Hematopoietic multipotent progenitor cell treated with erythropoietin and hydrocortisone succinate and interleukin-3 and kit ligand, for 6 days (in vitro differentiated cells): ENCODE results near the gene TMSB10.
A peak's percentile ranks its signal among the peaks of the same experiment; 100 is the strongest.
"Not testable (repeated sequence)": the region's sequence is repeated elsewhere in the genome, so short reads cannot be mapped to it uniquely, and the experiment has no call there.

ENCODE experiments used
- DNase-seq: peaks from one replicate; pipeline ENCODE4 v3.0.0-alpha.2; 2015

The TMSB10 gene

DNA sequence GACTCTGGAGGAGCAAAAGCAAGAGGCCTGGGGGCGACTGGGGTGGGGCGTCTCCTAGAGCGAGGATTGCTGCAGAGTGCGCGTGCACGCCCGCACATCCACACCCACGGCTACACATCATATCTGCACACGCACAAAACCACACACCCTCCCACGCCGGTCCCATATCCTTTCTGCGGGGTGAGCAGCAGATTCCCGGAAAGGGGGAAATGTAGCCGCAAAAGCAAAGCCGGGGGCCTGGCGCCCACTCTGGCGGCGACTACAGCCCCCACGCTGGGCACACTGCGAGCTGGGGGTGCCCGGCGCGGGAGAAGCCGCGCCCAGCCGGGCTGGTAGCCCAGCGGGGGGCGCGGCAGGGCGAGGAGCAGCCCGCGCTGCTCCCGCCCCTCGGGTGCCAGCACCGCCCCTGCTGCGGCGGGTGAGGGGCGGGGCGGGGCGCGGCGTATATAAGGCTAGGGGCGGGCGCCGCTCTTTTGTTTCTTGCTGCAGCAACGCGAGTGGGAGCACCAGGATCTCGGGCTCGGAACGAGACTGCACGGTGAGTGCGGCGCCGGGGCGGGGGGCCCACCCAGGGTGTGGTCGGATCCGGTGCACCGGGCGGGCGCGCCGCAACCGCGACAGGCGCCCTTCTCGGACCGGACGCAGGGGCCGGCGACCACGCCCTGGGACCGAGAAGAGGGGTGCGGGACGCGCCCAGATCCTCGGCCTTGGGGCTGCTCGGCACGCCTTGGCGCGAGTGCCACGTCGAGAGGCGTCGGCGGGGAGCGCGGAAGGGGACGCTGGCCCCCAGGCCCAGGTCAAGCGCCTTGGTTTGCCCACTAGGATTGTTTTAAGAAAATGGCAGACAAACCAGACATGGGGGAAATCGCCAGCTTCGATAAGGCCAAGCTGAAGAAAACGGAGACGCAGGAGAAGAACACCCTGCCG is at the start of gene TMSB10:
Gene TMSB10, plus strand, starts transcription at position 476 of the 927 bp plus-strand sequence.
- DNase-seq = peak; percentile 89

DNA sequence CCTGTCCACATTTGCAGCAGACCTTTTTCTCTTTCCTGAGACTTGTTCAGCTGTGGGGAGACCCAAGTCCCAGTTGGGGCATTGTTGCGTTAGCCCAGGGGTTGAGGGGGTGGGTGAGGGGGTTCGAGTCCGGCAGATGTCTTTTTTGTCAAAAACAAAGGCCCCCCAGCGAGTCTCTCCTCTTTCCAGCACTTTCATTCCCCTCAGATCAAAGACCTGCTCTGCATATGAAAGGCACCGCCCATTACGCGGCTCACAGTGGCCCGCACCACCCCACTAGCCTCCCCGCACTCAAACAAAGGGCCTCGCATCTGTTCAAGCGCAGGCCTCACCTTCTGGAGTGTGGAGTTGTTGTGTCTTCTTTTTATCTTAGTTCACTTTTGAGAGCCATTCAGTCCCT is 49.7 kb upstream of the TMSB10 start:
- no peak for DNase-seq

DNA sequence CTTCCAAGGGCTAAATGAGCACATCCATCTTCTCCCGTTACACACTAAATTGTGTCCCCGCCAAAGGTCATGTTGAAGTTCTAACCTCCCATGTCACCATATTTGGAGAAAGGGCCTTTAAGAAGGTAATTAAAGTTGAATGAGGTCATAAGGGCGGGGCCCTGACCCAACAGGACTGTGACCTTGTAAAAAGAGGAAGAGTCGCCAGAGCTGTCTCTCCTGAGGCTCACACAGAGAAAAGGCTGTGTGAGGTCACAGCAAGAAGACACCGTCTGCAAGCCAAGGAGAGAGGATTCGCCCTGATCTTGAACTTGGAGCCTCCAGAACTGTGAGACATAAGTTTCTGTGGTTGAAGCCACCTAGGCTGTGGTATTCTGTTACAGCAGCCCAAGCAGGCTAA is 48.7 kb upstream of the TMSB10 start:
- DNase-seq = no peak

DNA sequence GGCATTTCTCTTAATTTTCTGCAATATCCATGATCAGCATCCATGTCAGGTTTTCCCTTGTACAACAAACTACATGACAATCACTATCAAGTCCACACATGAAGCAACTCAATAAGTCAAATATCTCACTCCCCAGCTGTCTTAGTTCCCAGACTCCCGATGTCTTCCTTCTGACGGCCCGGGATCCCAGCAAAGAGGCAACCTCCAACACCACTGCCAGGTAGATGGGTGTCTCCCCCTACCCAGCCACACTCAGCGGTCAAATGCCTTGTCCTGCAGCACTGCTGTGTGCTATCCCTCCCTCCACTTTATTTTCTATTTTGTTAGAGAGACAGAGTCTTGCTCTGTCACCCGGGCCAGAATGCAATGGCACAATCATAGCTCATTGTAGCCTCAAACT is 47.9 kb upstream of the TMSB10 start:
- DNase-seq = no peak

DNA sequence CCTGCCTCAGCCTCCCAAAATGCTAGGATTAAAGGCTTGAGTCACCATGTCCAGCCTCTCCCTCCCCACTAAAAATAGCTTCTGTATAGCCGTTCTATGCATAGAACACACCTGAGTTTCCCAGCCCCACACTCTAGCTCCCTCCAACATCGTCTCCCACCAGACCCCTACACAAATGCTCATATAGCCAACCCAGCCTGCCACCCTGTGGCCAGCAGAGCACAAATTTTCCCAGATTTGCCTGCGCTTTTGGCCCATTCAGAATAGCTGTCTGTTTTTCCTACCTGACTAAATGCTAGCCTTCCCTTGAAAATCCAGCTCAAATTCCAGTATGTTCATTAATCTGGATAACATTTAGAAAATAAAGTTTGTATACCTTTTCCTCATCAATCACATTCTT is 47.3 kb upstream of the TMSB10 start:
- no peak for DNase-seq

DNA sequence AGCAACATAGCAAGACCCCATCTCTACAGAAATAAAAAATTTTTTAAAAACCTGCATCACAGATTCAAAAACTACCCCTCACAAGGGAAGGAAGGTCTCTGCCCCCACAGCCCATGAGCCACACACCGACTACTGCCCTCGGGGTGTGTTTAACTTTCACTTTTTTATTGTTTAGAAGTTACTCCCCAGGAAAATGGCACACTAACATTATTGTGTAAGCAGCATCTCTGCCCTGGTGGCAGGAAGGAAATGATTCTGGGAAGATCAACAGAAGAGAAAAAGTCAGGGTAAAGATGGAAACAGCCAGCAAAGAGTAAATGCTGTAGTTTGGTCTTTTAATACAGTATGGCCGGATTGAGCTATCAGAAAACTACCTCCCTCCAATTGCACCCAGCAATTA is 46.5 kb upstream of the TMSB10 start:
- no peak for DNase-seq

DNA sequence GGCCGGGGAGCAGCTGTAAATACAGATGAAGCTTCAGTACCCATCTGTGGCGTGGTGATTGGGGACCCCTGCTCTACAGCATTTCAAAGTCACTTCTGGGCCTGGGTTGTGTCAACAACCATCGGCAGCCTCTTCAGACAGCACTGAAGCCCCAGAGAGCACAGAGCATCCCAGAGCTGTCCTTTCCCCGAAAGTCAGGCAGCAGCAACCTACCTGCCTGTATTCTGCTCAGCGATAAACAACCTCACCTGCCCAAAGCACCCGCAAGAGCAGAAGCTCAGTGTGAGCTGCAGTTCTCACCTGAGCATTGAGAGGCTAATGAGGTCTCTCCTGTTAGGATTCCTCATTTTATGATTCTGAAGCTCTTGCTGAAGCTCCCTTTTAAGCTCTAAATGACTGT is 43.9 kb upstream of the TMSB10 start:
- DNase-seq = no peak

DNA sequence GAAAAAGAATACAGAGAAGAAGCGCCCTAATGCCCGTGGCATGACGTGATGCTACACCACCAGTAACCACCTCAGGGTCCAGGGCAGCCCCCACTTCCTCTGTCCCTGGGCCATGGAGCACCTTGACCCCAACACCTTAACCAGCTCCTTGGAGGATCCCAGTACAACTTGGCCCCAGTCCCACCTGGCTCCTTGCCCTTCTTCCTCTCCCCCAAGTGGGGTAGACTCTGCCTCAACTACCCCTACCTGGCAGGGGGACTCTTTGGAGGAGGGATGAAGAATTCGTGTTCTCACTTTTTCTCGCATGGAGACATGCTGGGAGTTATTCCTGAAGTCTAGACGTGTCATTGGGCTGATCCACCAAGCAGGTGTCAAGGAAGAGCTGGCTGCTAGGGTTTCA is 43.5 kb upstream of the TMSB10 start:
- no peak for DNase-seq

DNA sequence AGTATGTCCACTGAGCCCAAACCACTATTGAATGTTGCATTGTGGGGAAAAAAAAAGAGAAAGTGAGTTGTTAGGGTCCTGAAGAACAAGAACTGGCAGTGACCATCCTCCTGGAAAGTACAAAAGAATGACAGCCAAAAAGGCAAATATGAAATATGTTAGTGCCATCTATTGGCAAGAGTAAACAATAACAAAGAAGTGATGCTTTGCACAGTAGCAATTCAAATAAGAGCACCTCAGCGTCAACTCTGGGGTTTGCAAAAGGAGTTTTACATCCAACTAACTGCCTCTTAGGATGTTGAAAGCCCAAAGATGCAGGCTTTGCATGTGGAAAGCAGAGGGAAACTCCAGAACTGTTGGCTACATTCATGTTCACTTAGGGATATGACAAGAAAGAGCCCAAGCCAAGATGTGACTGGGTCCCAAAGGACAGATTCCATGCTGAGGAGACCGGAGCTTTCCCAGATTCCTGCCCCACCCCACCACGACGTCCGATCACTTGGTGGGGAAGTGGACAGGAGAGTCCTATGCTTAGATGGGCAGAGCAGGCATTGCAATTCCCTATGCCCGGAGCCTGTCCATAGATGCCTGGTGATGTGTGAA is 40.2 kb upstream of the TMSB10 start:
- peak; percentile 54 for DNase-seq

DNA sequence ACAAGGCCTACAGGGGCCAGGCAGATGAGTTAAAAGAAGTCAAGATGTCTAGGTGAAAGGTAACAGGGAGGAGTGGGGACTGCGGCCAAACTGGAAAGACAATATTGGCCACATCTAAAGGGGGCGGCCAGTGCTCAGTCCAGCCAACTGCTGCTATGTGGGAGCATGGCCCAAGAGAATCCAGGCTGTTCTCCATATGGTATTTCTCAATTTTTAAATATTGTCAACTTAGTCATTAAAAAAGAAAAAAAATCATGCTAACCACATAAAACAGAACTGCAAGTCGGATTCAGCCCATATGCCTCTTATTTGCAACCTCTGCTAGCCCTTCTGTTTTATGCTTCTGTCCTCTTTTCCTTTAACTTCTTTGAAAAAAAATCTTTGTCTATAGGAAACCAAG is 39.3 kb upstream of the TMSB10 start:
- no peak for DNase-seq

DNA sequence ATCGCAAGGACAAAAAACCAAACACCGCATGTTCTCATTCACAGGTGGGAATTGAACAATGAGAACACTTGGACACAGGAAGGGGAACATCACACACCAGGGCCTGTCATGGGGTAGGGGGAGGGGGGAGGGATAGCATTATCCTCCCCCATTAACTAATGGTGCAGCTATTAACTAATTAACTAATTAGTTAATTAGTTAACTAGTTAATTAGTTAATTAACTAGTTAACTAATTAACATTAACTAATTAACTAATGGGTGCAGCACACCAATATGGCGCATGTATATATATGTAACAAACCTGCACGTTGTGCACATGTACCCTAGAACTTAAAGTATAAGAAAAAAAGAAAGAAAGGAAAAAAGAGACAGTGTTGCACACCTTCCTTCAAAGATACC is 37.1 kb upstream of the TMSB10 start:
- DNase-seq = not testable (repeated sequence)

DNA sequence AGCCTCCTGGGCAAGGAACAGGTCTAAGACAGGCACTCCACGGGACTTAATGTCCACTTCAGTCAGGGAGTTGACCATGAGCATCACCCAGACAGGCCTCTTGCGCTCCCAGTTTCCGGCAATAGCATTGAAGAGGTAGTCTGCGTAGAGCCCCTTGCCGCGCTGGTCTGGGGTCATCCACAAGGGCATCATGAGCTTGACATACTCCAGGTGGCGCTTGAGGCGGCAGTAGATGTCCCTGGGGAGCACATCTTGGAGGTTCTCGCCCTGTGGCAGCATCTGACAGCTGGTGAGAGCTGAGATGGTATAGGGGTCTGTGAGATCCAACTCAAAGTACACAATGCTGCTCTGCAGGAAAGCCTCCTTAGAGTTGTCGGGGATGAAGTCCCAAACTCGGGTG is 35.1 kb upstream of the TMSB10 start:
- DNase-seq = no peak

DNA sequence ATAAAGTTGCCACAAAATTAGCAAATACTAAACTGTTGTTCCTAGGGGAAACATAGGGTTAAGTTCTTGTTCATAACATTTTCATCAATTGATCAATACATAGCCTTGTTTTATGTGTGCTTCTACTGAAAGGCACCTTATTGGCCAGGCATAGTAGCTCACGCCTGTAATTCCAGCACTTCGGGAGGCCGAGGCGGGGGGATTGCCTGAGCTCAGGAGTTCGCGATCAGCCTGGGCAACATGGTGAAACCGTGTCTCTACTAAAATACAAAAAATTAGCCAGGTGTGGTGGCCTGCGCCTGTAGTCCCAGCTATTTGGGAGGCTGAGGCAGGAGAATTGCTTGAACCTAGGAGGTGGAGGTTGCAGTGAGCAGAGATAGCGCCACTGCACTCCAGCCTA is 32.8 kb upstream of the TMSB10 start:
- not testable (repeated sequence) for DNase-seq

DNA sequence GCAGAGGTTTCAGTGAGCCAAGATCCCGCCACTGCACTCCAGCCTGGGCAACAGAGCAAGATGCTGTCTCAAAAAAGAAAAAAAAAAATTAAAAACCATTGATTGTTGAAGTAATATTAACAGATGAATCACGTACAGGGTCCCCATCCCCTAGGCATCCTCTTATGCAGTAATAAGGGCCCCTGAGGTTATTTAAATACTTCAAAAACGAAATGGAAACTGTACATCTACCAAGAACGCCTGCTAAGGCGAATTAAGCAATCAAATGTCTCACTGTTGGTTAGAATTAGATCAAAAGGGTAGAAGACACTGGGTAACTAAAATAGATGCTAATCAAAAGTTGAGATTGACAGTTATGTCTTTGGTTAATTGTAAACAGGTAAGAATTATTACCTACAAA is 32.1 kb upstream of the TMSB10 start:
- DNase-seq = no peak

DNA sequence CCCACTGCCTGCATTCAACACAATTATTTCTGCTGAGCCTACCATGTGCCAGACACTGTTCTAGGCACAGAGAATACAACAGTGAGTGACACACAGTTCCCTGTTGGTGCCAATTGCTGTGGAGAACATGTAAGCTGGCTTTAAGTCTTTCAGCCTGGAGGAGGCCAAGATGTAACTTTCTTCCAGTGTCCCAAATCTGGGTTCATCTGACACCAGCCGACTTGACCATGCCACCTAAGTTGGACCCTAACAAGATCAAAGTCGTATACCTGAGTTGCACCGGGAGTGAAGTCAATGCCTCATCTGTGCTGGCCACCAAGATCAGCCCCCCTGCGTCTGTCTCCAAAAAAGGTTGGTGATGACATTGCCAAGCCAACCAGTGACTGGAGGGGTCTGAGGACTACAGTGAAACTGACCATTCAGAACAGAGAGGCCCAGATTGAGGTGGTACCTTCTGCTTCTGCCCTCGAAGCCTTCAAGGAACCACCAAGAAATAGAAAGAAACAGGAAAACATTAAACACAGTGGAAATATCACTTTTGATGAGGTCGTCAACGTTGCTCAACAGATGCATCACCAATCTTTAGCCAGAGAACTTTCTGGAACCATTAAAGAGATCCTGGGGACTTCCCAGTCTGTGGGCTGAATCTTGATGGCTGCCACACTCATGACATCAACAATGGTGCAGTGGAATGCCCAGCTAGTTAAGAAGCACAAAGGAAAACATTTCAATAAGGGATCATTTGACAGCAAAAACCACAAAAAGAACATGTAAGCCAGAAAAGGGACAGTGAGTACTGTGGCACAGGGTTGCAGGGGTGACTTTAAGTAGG is 30.9 kb upstream of the TMSB10 start:
- DNase-seq = no peak

DNA sequence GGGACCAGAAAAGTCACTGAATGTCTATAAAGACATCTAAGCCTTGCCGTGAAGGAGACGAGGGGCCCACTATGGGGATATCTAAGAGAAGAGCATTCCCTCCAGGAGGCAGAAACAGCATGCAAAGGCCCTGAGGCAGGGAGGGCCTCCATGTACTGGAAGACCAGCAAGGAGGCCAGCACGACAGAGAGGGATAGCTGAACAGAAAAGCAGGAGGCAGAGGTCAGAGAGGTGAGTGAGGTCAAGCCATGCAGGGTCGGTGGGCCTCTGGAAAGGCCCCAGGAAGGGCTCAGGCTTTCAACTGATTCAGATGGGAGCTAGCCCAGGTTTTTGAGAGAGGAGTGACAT is 30.3 kb upstream of the TMSB10 start:
- DNase-seq = no peak

DNA sequence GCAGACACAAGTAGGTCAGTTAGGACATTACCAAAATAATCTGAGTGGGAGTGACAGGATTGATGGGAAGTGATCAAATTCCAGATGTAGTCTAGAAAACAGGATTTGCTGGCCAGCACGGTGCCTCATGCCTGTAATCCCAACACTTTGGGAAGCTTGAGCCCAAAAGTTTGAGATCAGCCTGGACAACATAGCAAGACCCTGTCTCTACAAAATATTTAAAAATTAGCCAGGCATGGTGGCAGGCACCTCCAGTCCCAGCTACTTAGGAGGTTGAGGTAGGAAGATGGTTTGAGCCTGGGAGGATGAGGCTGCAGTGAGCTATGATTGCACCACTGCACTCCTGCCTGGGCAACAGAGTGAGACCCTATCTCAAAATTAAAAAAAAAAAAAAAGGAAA is 29.8 kb upstream of the TMSB10 start:
- not testable (repeated sequence) for DNase-seq

DNA sequence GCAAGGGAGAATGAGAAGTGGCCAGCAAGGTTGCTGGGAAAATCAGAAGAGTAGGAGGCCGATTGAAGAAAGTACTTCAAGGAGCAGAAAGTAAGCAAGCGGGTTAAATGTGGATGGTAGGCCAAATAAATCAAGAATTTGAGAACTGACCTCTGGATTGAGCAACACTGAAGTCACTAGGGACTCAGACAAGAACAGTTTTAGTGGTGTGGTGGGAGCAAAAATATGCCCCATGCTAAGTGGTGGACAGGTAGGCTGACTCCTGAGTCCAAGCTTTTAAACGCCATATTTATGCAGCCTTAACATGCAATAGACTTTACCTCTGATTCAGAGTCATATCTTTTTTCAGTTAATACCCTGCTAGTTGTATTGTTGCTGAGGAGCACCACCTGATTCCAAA is 29.1 kb upstream of the TMSB10 start:
- no peak for DNase-seq

DNA sequence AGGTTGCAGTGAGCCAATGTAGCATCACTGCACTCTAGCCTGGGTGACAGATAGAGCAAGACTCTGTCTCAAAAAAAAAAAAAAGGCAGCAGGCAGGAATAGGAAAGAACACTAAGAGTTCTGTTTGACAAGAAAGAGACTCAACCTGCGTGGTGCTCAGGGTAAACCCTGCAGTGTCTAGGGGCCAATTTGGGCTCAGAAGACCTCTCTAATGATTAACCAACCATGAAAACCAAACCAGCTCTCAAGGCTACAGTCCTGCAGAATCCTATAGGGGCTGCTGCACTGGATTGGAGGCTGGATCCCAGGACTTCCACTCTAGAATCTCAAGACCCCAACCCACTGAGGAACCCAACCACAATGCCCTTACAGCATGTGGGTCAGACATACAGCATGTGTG is 27.0 kb upstream of the TMSB10 start:
- DNase-seq = no peak

DNA sequence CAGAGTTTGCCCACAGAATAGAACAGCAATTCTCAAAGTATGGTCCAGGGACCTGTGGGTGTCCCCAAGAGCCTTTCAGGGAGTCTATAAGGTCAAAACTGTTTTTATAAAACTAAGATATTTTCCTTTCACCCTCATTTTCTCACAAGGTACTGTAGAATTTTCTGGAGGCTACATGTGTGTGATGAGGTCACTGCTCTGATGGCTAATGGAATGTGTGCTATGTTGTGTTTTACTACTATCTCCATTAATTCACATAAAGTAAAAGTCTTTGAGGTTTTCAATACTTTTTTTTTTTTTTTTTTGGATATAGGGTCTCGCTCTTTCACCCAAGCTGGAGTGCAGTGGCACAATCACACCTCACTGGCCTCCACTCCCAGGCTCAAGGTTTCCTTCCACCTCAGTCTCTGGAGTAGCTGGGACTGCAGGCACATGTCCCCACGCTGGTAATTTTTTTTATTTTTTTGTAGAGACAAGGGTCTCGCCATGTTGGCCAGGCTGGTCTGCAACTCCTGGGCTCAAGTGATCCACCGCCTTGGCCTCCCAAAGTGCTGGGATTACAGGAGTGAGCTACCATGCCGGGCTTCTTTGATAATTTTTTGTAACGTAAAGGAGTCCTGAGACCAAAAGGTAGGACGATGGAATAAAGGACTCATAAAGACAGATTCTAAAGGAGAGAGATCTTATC is 26.4 kb upstream of the TMSB10 start:
- no peak for DNase-seq

DNA sequence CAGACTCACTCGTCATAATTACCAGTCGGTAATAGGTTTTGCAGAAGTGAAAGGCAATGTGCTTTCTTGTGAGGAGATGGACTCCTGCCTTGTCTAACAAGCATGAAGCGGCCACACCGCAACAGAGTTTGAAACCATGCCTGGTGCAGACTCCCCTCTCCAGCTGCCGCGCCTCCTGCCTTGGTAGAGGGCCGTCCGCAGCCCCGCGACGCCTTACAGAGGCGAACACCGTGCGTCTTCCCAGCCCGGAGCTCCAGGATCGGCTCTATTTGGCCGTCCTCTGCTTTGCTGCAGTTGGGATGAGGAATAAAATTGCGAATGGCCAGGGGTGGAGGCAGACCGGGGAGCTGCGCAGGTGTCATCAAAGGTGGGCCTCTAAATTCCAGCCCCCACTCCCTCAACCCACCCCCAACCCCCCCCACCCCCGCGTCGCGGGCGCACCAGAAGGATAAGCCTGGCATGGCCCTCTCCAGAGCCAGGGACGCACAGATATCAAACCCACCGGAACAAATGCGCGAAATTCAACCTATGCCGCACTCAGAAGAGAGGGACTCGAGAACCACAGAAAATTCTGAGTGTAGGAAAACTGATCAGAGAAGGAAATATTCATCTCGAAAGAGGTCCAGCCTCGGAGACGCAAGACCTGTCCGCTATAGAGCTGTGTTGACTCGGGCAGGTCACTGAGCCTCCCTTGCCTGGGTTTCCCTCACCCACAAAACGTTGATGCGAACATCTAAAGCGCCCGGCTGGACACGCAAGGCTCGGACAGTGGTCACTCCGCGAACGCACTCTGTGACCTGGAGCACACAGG is 25.7 kb upstream of the TMSB10 start:
- no peak for DNase-seq

DNA sequence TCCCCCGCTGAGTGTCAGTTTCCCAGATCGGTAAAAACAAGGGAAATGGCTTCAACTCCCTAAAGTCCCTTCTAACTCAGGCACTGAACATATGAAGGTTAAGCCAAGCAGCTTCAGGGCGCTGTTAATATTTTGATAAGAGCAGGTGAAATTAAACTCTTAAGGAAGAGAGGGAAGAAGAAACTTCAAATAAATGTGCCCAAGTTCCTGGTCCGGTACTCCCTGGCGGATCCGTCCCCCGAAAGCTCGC is 25.1 kb upstream of the TMSB10 start:
- no peak for DNase-seq
